VCaP (cell line): ENCODE results near the gene FANCD2OS.

Experiments used
- H3K27ac ChIP-seq: fragments of 450-650 bp; 2 replicates; pipeline ENCODE4 v1.5.1; 2017
- CTCF ChIP-seq: fragments of 450-650 bp; conservative IDR thresholded peaks from 2 replicates; pipeline ENCODE4 v1.5.1; 2017; ENCODE audit warnings: mild to moderate bottlenecking, moderate library complexity

Gene FANCD2OS

GRCh38 chr3:10108091-10108490, at the start of gene FANCD2OS:
TSS of gene FANCD2OS (minus strand) at chr3:10108255. CDS start at chr3:10104774, 3,481 bp downstream.
- H3K27ac ChIP-seq: no peak within 1 kb of the TSS
- no peak for TF ChIP-seq CTCF

- no peak for TF ChIP-seq CTCF
- H3K27ac ChIP-seq: no peak overlapping the region
Measured at GRCh38 chr3:10157031-10157430, 49.0 kb upstream of the FANCD2OS start.

GRCh38 chr3:10155658-10156057, 47.6 kb upstream of the FANCD2OS start:
- H3K27ac ChIP-seq: no peak overlapping the region
- TF ChIP-seq CTCF: no peak

GRCh38 chr3:10155123-10155472, 47.0 kb upstream of the FANCD2OS start:
- TF ChIP-seq CTCF: no peak
- H3K27ac ChIP-seq: no peak overlapping the region

- H3K27ac ChIP-seq: no peak overlapping the region
- TF ChIP-seq CTCF: no peak
Measured at GRCh38 chr3:10154335-10155122, 46.5 kb upstream of the FANCD2OS start.

GRCh38 chr3:10150987-10151386, 42.9 kb upstream of the FANCD2OS start:
- no peak overlapping the region for H3K27ac ChIP-seq
- no peak for TF ChIP-seq CTCF

GRCh38 chr3:10149226-10149625, 41.2 kb upstream of the FANCD2OS start:
- H3K27ac ChIP-seq: no peak overlapping the region
- no peak for TF ChIP-seq CTCF
